SK-N-SH treated with all-trans-retinoic acid at 6 μM for 48 hours (cell line): ENCODE data around the gene AGBL3.

Experiments
- ARNTL ChIP-seq: fragments of 450-650 bp; formaldehyde crosslinking; IDR thresholded peaks from 2 replicates; pipeline ENCODE4 v1.5.0; 2020; ENCODE audit warnings: low read depth, mild to moderate bottlenecking, moderate library complexity, borderline replicate concordance
- PATZ1 ChIP-seq: fragments of 250-450 bp; sonication (Bioruptor Pico); IDR thresholded peaks from 2 replicates; pipeline ENCODE4 v1.8.0; 2020; ENCODE audit warnings: mild to moderate bottlenecking, moderate library complexity, borderline replicate concordance
- POU6F1 ChIP-seq: fragments of 250-450 bp; sonication (Bioruptor Pico); IDR thresholded peaks from 2 replicates; pipeline ENCODE4 v1.8.0; 2021; ENCODE audit warnings: low read depth, mild to moderate bottlenecking, moderate library complexity, borderline replicate concordance
- PPARA ChIP-seq: fragments of 250-450 bp; sonication (Bioruptor Pico); IDR thresholded peaks from 2 replicates; pipeline ENCODE4 v1.5.0; 2020; ENCODE audit warnings: mild to moderate bottlenecking, borderline replicate concordance
- ZNF70 ChIP-seq: fragments of 450-650 bp; formaldehyde crosslinking; IDR thresholded peaks from 2 replicates; pipeline ENCODE4 v1.5.0; 2020; ENCODE audit warnings: mild to moderate bottlenecking, moderate library complexity

- no peak for TF ChIP-seq POU6F1
- TF ChIP-seq ZNF70 (CRISPR knock-in tag) = no peak
- no peak for TF ChIP-seq ARNTL
- TF ChIP-seq PPARA (CRISPR knock-in tag) = no peak
- TF ChIP-seq PATZ1 (CRISPR knock-in tag) = no peak
These were observed 31.9 kb upstream of the AGBL3 start for GRCh38 chr7:134954197-134955082.
